ENCODE measurements around the gene TAF6L.

Gene TAF6L

DNA sequence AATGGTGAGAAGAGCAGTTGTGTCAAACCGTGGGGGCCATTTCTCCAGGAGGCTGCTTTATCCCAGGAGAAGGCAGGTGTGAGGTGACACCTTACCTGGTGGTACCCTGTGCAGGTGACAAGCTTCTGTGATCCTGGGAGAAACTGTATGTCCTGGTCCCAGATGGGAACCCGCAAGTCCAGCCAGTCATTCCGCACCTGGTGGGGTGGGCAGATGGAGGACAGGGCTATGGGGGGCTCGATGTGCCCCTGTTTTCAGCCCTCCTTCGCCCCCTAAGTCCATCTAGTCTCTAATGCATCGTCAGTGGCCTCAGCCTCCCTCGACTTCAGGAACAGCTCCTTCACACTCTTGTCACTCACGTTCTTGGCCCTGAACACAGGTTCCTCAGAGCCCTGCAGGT lies 64.1 kb downstream of the TAF6L start:
- H3K27ac ChIP-seq = no peak overlapping the region
- TF ChIP-seq, protein P1, sequence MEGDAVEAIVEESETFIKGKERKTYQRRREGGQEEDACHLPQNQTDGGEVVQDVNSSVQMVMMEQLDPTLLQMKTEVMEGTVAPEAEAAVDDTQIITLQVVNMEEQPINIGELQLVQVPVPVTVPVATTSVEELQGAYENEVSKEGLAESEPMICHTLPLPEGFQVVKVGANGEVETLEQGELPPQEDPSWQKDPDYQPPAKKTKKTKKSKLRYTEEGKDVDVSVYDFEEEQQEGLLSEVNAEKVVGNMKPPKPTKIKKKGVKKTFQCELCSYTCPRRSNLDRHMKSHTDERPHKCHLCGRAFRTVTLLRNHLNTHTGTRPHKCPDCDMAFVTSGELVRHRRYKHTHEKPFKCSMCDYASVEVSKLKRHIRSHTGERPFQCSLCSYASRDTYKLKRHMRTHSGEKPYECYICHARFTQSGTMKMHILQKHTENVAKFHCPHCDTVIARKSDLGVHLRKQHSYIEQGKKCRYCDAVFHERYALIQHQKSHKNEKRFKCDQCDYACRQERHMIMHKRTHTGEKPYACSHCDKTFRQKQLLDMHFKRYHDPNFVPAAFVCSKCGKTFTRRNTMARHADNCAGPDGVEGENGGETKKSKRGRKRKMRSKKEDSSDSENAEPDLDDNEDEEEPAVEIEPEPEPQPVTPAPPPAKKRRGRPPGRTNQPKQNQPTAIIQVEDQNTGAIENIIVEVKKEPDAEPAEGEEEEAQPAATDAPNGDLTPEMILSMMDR (conservative IDR thresholded peaks at IDR 0.05) = no peak
- no peak for TF ChIP-seq ZFX (IDR thresholded peaks at IDR 0.05)

All from C4-2B (cell line).